Activated naive CD8-positive, alpha-beta T cell treated with anti-CD3 and anti-CD28 coated beads, Interleukin-2, amount 50 U/mL, for 24 hours (primary cell): ENCODE data around the gene GMPR2.
"Not testable (repeated sequence)": the region's sequence is repeated elsewhere in the genome, so short reads cannot be mapped to it uniquely, and the experiment has no call there.

ENCODE experiments used
- ATAC-seq: fragments of 150-1000 bp; cut with Tn5 transposase; one replicate; pipeline ENCODE4 v1.10.0; 2021
- DNase-seq: peaks from one replicate; pipeline ENCODE4 v3.0.0; 2021
- H3K27ac Mint-ChIP-seq: one replicate; pipeline ENCODE4 v1.8.0; 2021; ENCODE audit warnings: mild to moderate bottlenecking, mixed read lengths
- H3K27me3 Mint-ChIP-seq: one replicate; pipeline ENCODE4 v1.8.0; 2021; ENCODE audit warnings: mixed read lengths
- H3K36me3 Mint-ChIP-seq: one replicate; pipeline ENCODE4 v1.8.0; 2021; ENCODE audit warnings: low read depth, mixed read lengths
- H3K4me1 Mint-ChIP-seq: one replicate; pipeline ENCODE4 v1.8.0; 2021; ENCODE audit warnings: mixed read lengths
- H3K4me3 Mint-ChIP-seq: one replicate; pipeline ENCODE4 v1.8.0; 2021; ENCODE audit warnings: mild to moderate bottlenecking, moderate library complexity, mixed read lengths
- H3K9me3 Mint-ChIP-seq: one replicate; pipeline ENCODE4 v1.8.0; 2021; ENCODE audit warnings: mixed read lengths

The GMPR2 gene

GRCh38 chr14:24194873-24195185 is 37.9 kb upstream of the GMPR2 start:
- no peak for ATAC-seq
- peaks cover 3% of the 10 kb centered on the region for H3K9me3 Mint-ChIP-seq
- no peaks in the 10 kb centered on the region for H3K27me3 Mint-ChIP-seq
- peak overlapping the region; percentile 88 for H3K4me3 Mint-ChIP-seq
- H3K36me3 Mint-ChIP-seq = peaks cover 40% of the 10 kb centered on the region
- no peak for DNase-seq
- peak overlapping the region; percentile 96 for H3K27ac Mint-ChIP-seq
- H3K4me1 Mint-ChIP-seq = peaks cover 57% of the 10 kb centered on the region

DNA sequence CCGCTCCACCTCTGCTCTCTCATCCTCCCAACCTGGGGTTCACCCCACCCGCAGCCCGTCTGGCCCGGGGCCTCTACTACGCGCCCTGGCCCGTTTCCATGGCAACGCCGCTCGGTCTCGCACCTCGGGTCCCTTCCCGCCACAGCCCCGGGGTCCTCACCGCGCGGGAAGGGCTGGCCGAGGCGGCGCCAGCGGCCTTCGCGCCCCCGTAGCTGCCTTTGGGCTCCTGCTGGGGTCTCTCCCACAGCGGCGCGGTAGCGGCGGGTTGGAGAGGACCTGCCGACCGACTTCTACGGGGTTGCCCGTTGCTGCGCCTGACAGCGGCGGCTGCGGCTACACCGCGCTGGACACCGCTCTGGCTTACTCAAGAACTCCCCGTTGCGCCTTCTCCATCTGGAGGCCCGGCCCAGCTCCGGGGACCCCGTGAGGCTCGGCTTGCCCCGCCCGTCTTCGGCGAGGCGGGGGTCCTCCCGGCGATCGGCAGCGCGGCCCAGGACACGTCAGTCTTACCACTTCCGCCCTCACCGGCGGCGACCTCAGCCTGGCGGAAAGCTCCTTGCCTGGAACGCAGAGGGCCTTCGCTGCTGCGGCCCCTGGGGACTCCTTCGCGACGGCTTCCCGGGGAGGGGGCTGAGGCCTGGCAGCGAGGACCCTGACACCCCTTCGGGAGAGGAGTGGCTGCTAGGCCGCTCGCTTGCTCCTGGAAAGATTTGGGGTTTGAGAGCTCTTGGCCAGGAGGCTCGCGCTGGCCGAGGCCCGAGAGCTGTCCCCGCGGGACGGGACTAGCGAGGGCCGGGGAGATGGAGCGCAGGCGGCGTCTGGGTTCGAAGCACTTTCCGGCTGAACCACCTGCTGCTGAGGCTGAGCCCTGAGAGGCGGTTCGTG is 37.3 kb upstream of the GMPR2 start, which contains the start of gene TM9SF1:
Gene TM9SF1, minus strand, starts transcription at position 256 of the 885 bp plus-strand sequence. CDS start 422 bp downstream, outside the sequence.
- Mint-ChIP-seq H3K4me3 (peak within 1 kb of the TSS; percentile 88), H3K36me3 (peaks cover 42% of the 10 kb centered on the region), H3K4me1 (peaks cover 57% of the 10 kb centered on the region), H3K9me3 (peaks cover 3% of the 10 kb centered on the region), H3K27ac (peak within 1 kb of the TSS; percentile 96), H3K27me3 (no peaks in the 10 kb centered on the region)
- peak; percentile 89 for DNase-seq
- ATAC-seq = peak; percentile 92

DNA sequence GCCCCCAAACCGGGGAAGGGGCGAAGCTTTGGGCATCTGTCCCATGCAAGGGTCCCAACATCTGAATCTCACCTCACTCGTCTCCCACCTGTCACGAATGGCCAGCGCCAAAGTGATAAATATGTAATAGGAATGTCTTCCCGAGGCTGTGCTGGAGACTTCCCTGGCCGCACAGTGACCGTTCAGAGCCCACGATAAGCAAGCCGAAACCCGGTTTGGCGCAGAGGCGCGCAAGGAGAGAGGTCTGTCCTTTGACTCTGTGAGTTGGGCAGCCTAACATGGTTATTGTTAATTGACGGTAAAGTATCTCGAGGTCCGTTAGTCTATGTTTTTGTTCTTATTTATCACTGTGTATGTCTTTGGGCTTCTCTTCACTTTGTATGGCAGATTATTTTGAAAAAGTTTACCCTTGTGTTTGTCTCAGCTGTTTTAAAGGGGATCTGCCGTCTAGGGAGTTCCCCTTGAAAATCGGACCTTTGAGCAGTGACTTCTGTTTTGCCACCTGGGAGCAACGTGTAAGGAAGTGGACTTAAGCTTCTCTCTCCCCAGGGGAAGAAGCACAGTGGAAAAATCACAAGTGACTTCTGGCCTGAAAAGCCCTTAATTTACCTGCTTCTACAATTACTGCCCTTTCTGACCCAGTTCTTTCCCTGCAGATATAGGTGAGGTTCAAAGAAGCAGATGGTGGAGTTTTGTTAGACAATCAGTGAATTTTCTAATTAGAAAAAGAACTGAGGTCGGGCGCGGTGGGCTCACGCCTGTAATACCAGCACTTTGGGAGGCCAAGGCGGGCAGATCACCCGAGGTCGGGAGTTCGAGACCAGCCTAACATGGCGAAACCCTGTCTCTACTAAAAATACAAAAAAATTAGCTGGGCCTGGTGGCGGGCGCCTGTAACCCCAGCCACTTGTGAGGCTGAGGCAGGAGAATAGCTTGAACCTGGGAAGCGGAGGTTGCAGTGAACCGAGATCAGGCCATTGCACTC is 36.4 kb upstream of the GMPR2 start:
- H3K36me3 Mint-ChIP-seq = peaks cover 44% of the 10 kb centered on the region
- DNase-seq = peak; percentile 22
- H3K4me3 Mint-ChIP-seq = peak overlapping the region; percentile 88
- H3K4me1 Mint-ChIP-seq = peaks cover 56% of the 10 kb centered on the region
- ATAC-seq = no peak
- H3K27me3 Mint-ChIP-seq = no peaks in the 10 kb centered on the region
- peaks cover 3% of the 10 kb centered on the region for H3K9me3 Mint-ChIP-seq
- H3K27ac Mint-ChIP-seq = peak overlapping the region; percentile 96

DNA sequence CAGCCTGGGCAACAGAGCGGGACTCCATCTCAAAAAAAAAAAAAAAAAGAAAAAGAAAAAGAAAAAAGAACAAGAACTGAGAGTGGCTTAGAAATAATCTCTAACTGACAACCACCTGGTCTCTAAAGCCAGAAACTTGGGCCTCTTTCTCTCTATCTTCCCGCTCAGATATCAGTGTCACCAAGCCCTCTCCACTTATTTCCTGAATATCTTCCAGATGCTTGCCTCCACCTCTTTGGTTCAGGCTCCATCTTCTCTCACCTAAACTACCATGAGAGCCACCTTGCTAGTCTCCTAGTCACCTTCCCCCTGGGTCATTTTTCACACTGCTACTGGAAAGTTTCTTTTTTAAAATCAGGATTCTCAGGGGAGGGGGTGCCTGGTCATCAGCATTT is 35.7 kb upstream of the GMPR2 start:
- DNase-seq = no peak
- Mint-ChIP-seq H3K4me1 (peaks cover 50% of the 10 kb centered on the region), H3K27me3 (no peaks in the 10 kb centered on the region), H3K27ac (peak overlapping the region; percentile 96), H3K9me3 (peaks cover 3% of the 10 kb centered on the region), H3K36me3 (peaks cover 46% of the 10 kb centered on the region), H3K4me3 (peak overlapping the region; percentile 88)
- ATAC-seq = no peak

DNA sequence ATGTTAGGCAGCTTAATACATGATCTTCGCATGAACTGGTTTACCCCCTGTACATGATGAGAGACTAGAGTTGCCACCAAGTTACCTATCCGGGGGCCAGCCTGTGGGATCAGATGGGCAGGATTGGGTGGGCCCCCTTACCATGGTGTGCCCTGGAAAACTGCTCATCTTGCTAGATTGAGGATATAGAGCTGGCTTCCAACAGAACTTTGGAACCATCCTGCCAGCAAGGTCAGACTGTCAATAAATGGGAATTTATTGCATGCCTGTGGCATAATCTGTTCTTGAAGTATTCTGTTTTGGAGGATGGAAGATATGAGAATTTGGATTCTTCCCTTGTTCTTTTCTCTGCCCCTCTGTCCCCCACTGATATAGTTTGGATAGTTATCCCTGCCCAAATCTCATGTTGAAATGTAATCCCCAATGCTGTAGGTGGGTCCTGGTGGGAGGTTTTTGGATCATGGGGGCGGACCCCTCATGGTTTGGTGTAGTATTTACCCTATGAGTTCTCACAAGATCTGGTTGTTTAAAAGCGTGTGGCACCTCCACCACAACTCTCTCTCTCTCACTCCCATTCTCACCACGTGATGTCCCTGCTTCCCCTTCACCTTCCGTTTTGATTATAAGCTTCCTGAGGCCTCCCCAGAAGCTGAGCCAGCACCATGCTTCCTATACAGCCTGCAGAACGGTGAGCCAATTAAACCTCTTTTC is 33.8 kb upstream of the GMPR2 start:
- Mint-ChIP-seq H3K27ac (no peak overlapping the region), H3K36me3 (peaks cover 48% of the 10 kb centered on the region), H3K9me3 (peaks cover 9% of the 10 kb centered on the region), H3K4me1 (peaks cover 39% of the 10 kb centered on the region), H3K4me3 (no peak overlapping the region), H3K27me3 (no peaks in the 10 kb centered on the region)
- DNase-seq = no peak
- ATAC-seq = no peak

GRCh38 chr14:24202538-24202937 is 30.2 kb upstream of the GMPR2 start:
- DNase-seq, H3K9me3 Mint-ChIP-seq, ATAC-seq, H3K4me3 Mint-ChIP-seq, H3K27ac Mint-ChIP-seq, H3K27me3 Mint-ChIP-seq: not testable (repeated sequence)
- peaks cover 69% of the 10 kb centered on the region for H3K36me3 Mint-ChIP-seq
- peaks cover 38% of the 10 kb centered on the region for H3K4me1 Mint-ChIP-seq

DNA sequence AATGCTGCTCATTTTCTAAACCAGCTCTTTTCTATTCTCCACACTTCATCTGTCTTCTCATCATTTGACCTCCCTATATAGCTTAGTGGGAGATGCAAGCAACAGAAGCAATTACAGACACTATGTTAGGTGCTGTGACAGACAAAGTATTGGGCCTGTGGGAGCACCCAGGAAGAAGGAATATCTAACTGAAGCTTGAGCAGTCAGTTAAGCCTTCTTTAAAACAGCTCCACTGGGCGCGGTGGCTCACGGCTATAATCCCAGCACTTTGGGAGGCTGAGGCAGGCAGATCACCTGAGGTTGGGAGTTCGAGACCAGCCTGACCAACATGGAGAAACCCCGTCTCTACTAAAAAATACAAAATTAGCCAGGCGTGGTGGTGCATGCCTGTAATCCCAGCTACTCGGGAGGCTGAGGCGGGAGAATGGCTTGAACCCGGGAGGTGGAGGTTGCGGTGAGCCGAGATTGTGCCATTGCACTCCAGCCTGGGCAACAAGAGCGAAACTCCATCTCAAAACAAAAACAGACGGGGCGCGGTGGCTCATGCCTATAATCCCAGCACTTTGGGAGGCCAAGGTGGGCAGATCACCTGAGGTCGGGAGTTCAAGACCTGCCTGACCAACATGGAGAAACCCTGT is 29.4 kb upstream of the GMPR2 start:
- not testable (repeated sequence) for DNase-seq, H3K4me3 Mint-ChIP-seq, H3K9me3 Mint-ChIP-seq, H3K27ac Mint-ChIP-seq, ATAC-seq, H3K27me3 Mint-ChIP-seq
- Mint-ChIP-seq H3K4me1 (peaks cover 39% of the 10 kb centered on the region), H3K36me3 (peaks cover 77% of the 10 kb centered on the region)

DNA sequence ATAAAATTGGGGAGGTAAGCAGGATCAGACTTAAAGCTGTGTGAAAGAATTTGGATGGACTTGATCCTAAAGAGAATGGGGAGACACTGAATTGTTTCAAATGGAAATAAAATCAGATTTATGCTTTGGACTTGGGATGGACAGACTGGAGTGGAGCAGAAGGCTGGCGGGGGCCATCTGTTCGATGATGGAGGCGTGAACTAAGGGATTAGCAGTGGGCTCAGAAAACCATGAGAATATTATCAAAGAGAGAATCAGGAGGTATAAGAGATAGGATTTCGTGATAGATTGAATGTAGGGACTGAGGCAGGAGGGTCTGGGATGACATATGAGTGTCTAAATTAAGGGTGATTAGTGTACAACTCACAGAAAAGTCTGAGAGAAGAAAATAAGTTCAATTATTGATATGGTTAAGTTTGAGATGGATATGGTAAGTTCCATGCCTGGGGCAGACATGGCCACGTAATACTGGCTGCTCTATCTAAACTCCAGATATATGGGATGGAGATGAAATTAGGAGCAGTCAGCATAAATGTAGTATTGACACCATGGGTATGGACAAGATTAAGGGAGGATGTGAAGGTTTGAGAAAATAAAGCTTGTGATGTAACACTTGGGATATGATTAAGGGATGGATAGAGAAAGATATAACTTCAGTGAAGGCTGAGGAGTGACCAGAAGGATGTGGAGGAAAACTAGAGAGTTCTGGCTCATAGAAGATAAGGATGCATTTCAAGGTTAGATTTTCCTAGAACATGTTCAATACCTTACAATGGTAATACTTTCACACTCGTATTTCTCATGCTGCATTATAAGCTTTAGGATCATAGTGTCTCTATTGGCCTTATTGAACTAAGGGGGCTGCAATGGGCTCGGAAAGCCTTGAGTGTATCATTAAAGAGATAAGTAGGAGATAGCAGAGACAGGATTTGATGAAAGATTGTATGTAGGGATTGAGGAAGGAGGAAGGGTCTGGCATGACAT is 28.3 kb upstream of the GMPR2 start:
- Mint-ChIP-seq H3K9me3 (peaks cover 6% of the 10 kb centered on the region), H3K27me3 (no peaks in the 10 kb centered on the region), H3K4me3 (no peak overlapping the region), H3K27ac (peak overlapping the region; percentile 21), H3K4me1 (peaks cover 30% of the 10 kb centered on the region), H3K36me3 (peaks cover 73% of the 10 kb centered on the region)
- DNase-seq = no peak
- ATAC-seq = no peak

DNA sequence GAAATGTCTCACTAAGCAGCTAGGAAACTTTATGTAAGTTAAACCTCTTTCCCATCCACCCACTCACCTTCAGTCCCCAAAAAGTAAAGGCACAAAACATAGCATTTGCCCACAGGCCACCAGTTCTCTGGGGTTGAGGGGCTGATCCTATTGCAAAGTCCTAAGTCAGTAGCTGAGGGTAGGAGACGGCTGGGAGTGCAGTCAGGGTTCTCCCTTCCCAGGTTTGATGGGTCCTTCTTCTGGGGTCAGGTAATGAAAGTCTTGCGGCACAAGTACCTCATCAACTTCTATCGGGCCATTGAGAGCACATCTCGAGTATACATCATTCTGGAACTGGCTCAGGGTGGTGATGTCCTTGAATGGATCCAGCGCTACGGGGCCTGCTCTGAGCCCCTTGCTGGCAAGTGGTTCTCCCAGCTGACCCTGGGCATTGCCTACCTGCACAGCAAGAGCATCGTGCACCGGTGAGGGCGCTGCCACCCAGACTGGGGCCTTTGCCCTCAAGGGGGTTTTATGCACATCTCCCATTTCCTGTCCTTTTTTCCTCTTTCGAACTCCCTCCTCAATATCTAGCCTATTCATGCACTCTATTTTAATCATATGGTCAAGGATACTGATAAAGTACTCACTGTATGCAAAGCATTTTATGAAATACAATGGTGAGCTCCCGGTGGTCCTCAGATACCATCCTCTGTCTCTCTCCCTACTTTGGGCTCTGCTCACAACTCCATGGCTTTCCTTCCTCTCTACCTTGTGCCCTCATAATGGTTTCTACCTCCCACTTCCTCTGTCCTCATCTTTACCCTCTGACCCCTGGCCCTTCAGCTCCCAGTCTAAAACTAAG is 26.2 kb upstream of the GMPR2 start:
- Mint-ChIP-seq H3K27ac (peak overlapping the region; percentile 10), H3K4me3 (no peak overlapping the region), H3K9me3 (peaks cover 6% of the 10 kb centered on the region), H3K27me3 (no peaks in the 10 kb centered on the region), H3K36me3 (peaks cover 76% of the 10 kb centered on the region), H3K4me1 (peaks cover 34% of the 10 kb centered on the region)
- DNase-seq = no peak
- no peak for ATAC-seq

DNA sequence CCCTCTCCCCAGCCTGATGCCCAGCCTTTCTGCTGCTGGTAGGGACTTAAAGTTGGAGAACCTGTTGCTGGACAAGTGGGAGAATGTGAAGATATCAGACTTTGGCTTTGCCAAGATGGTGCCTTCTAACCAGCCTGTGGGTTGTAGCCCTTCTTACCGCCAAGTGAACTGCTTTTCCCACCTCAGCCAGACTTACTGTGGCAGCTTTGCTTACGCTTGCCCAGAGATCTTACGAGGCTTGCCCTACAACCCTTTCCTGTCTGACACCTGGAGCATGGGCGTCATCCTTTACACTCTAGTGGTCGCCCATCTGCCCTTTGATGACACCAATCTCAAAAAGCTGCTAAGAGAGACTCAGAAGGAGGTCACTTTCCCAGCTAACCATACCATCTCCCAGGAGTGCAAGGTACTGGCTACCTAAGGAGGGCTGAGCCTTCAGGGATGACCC is 25.6 kb upstream of the GMPR2 start:
- ATAC-seq (no peak), DNase-seq (no peak)
- H3K36me3 Mint-ChIP-seq = peaks cover 73% of the 10 kb centered on the region
- peaks cover 6% of the 10 kb centered on the region for H3K9me3 Mint-ChIP-seq
- H3K4me3 Mint-ChIP-seq = no peak overlapping the region
- H3K4me1 Mint-ChIP-seq = peaks cover 40% of the 10 kb centered on the region
- H3K27ac Mint-ChIP-seq = peak overlapping the region; percentile 10
- H3K27me3 Mint-ChIP-seq = no peaks in the 10 kb centered on the region

GRCh38 chr14:24207625-24208024 is 25.1 kb upstream of the GMPR2 start:
- no peak for DNase-seq
- ATAC-seq = no peak
- Mint-ChIP-seq H3K36me3 (peaks cover 70% of the 10 kb centered on the region), H3K4me1 (peaks cover 43% of the 10 kb centered on the region), H3K9me3 (peaks cover 5% of the 10 kb centered on the region), H3K27me3 (no peaks in the 10 kb centered on the region), H3K4me3 (no peak overlapping the region), H3K27ac (no peak overlapping the region)

DNA sequence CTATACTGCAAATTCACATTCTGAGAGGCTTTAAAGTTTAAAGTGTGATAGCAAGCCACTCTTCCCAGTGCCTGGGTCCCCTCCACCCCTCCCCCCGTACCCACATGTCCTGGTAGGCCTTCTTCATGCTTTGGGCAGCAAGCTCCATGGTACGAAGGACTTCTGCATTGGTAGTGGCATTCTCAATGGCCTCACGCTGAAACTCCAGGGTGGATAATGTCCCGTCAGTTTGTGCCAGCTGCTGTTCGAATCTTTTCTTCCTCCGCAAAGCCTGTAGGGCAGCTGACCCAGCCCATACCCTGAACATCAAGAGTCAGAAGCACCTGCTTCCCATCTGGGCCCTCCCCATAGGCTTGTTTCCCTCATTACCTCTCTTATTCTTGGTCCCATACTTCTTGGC is 21.4 kb upstream of the GMPR2 start:
- no peak for DNase-seq
- Mint-ChIP-seq H3K36me3 (peaks cover 57% of the 10 kb centered on the region), H3K4me1 (peaks cover 65% of the 10 kb centered on the region), H3K9me3 (no peaks in the 10 kb centered on the region), H3K27ac (peak overlapping the region; percentile 29), H3K27me3 (peaks cover 2% of the 10 kb centered on the region), H3K4me3 (peak overlapping the region; percentile 99)
- no peak for ATAC-seq
